Measurements from ENCODE around the gene IER3IP1. TPM values are rescaled to one million over a fixed set of nuclear protein-coding genes. Genes with fewer than 3 reads are reported as not detected.
"Not testable (repeated sequence)": the region's sequence is repeated elsewhere in the genome, so short reads cannot be mapped to it uniquely, and the experiment has no call there.

The IER3IP1 gene
- total RNA-seq, 4 donors from 2014 or later: 13.0 to 17.0 (median 14.3) TPM

GRCh38 chr18:47163241-47163640 is 12.9 kb downstream of the IER3IP1 start:
- intact Hi-C loops (cut with DNase I; ENCODE audit: low total_unique reads) (no loop called here), in situ Hi-C loops (cut with MboI; ENCODE audit: low sequenced_read_pairs in 4 of 4) (no loop called here)
- Histone ChIP-seq H3K4me3 (no peak overlapping the region), H3K27me3 (no peaks in the 10 kb centered on the region), H3K4me1 (peaks cover 3 to 8% of the 10 kb centered on the region in 2 donors), H3K36me3 (no peaks in the 10 kb centered on the region), H3K27ac (no peak overlapping the region), H3K9me3 (no peaks in the 10 kb centered on the region)
- no peak for DNase-seq
- no peak for TF ChIP-seq POLR2A (IDR thresholded peaks at IDR 0.05)
- no peak for ATAC-seq

- TF ChIP-seq, protein P1, sequence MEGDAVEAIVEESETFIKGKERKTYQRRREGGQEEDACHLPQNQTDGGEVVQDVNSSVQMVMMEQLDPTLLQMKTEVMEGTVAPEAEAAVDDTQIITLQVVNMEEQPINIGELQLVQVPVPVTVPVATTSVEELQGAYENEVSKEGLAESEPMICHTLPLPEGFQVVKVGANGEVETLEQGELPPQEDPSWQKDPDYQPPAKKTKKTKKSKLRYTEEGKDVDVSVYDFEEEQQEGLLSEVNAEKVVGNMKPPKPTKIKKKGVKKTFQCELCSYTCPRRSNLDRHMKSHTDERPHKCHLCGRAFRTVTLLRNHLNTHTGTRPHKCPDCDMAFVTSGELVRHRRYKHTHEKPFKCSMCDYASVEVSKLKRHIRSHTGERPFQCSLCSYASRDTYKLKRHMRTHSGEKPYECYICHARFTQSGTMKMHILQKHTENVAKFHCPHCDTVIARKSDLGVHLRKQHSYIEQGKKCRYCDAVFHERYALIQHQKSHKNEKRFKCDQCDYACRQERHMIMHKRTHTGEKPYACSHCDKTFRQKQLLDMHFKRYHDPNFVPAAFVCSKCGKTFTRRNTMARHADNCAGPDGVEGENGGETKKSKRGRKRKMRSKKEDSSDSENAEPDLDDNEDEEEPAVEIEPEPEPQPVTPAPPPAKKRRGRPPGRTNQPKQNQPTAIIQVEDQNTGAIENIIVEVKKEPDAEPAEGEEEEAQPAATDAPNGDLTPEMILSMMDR (IDR thresholded peaks at IDR 0.05 in 4 of 5, conservative IDR thresholded peaks at IDR 0.05 in 1 of 5): no peak
- no peak for TF ChIP-seq POLR2A (IDR thresholded peaks at IDR 0.05)
- intact Hi-C loops (cut with DNase I; ENCODE audit: low total_unique reads) (no loop called here), in situ Hi-C loops (cut with MboI; ENCODE audit: low sequenced_read_pairs in 4 of 4) (no loop called here)
- Histone ChIP-seq H3K27me3 (no peaks in the 10 kb centered on the region), H3K36me3 (peaks cover 0 to 6% of the 10 kb centered on the region in 2 donors), H3K4me1 (peaks cover 3 to 8% of the 10 kb centered on the region in 2 donors), H3K27ac (no peak overlapping the region), H3K9me3 (no peaks in the 10 kb centered on the region), H3K4me3 (no peak overlapping the region)
- ATAC-seq (no peak), DNase-seq (no peak)
Observed at GRCh38 chr18:47160256-47160655, 15.9 kb downstream of the IER3IP1 start.

DNA sequence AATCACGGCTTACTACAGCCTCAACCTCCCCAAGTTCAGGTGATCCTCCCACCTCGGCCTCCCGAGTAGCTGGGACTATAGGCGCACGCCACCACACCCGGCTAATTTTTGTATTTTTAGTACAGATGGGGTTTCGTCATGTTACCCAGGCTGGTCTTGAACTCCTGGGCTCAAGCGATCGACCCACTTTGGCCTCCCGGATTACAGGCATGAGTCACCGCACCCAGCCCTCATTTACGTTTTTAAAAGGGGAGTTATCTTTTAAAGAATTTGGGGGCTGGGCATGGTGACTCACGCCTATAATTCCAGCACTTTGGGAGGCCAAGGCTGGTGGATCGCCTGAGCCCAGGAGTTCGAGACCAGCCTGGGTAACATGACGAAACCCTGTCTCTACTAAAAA is 17.8 kb downstream of the IER3IP1 start:
- H3K4me3 ChIP-seq; DNase-seq; H3K9me3 ChIP-seq; in situ Hi-C loops (cut with MboI; ENCODE audit: low sequenced_read_pairs in 4 of 4); ATAC-seq; H3K4me1 ChIP-seq; intact Hi-C loops (cut with DNase I; ENCODE audit: low total_unique reads); H3K27me3 ChIP-seq; H3K27ac ChIP-seq: not testable (repeated sequence)
- H3K36me3 ChIP-seq: peaks cover 0 to 21% of the 10 kb centered on the region in 2 donors

- intact Hi-C loops (cut with DNase I; ENCODE audit: low total_unique reads): loop anchor here (2.0 kb wide), 1 partner anchor 15 kb away; no protein-coding TSS in a partner anchor
- ATAC-seq: no peak
Observed at GRCh38 chr18:47151439-47151838, 24.7 kb downstream of the IER3IP1 start.

DNA sequence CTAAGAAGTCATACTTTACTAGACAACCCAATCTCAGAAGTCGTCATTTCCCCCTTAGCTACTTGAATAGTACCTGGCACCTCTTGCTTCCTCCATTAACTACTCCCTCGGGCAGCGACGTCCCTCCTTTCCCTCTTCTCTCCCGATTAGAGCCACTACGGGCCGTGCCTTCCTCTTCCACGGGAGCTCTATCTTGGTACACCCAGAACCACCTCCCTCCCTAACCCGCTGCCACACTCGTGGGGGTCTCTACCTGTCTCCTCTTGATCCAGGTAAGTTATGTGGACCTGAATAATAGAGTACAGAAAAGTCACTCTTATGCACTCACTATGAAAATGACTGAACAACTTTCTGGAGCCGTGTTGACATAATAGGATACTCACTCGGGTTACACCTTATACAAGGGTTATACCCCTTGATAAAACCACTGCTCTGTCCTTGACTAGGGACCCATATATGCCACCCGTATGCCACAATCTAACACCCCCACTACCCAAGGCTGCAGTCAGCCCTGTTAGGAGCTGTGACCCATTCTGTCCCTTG is 25.3 kb downstream of the IER3IP1 start:
- intact Hi-C loops (cut with DNase I; ENCODE audit: low total_unique reads) (loop anchor here (1.0 to 2.0 kb wide), 2 partner anchors 16 to 25 kb away; partner anchors contain the start of gene IER3IP1), in situ Hi-C loops (cut with MboI; ENCODE audit: low sequenced_read_pairs in 4 of 4) (no loop called here)
- Histone ChIP-seq H3K9me3 (no peaks in the 10 kb centered on the region), H3K27me3 (no peaks in the 10 kb centered on the region), H3K4me3 (peak overlapping the region; percentile 81 to 98 (median 82)), H3K4me1 (peaks cover 25 to 28% of the 10 kb centered on the region in 2 donors), H3K27ac (peak overlapping the region; percentile 83 to 96 (median 95)), H3K36me3 (peaks cover 0 to 21% of the 10 kb centered on the region in 2 donors)
- peak; percentile 44 to 52 for ATAC-seq
- TF ChIP-seq, protein P1 (IDR thresholded peaks at IDR 0.05 in 4 of 5, conservative IDR thresholded peaks at IDR 0.05 in 1 of 5): no peak
- no peak for TF ChIP-seq POLR2A (IDR thresholded peaks at IDR 0.05)
- no peak for DNase-seq

More at GRCh38 chr18:47151439-47151838, 24.7 kb downstream of the IER3IP1 start:
- in situ Hi-C loops (cut with MboI; ENCODE audit: low sequenced_read_pairs in 4 of 4): no loop called here
- no peak for DNase-seq
- Histone ChIP-seq H3K4me3 (peak overlapping the region; percentile 81 to 98 (median 82)), H3K27me3 (no peaks in the 10 kb centered on the region), H3K9me3 (no peaks in the 10 kb centered on the region), H3K36me3 (peaks cover 0 to 21% of the 10 kb centered on the region in 2 donors), H3K27ac (peak overlapping the region; percentile 83 to 96 (median 95)), H3K4me1 (peaks cover 23 to 28% of the 10 kb centered on the region in 2 donors)
- TF ChIP-seq, protein P1 (IDR thresholded peaks at IDR 0.05 in 4 of 5, conservative IDR thresholded peaks at IDR 0.05 in 1 of 5): no peak
- TF ChIP-seq POLR2A (IDR thresholded peaks at IDR 0.05): no peak
